GM15510 (cell line): ENCODE data around the gene SLC15A3.

ENCODE experiments used
- POLR2A ChIP-seq: IDR thresholded peaks from 3 replicates; pipeline ENCODE4 v1.6.1; 2011; ENCODE audit warnings: borderline replicate concordance; ENCODE audit not compliant: insufficient read length; ENCODE audit errors: extremely low read depth

The SLC15A3 gene

DNA sequence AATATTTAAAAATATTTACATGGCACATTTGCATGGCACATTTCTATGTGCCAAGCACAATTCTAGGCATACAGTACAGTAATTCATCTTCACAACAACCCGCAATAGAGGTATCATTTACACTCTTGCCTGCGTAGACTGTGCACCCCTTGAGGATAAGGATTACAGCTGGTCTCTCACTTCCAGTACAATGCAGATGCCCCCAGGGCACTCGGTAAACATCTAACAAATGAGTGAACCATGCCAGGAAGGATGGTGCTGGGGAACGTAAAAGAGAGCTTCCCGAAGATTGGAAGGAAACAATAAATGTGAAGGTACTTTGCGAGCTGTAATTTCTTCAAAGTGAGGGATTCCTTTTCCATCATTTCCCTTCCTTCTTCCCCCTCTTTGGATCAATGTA lies 46.9 kb downstream of the SLC15A3 start:
- TF ChIP-seq POLR2A: no peak

DNA sequence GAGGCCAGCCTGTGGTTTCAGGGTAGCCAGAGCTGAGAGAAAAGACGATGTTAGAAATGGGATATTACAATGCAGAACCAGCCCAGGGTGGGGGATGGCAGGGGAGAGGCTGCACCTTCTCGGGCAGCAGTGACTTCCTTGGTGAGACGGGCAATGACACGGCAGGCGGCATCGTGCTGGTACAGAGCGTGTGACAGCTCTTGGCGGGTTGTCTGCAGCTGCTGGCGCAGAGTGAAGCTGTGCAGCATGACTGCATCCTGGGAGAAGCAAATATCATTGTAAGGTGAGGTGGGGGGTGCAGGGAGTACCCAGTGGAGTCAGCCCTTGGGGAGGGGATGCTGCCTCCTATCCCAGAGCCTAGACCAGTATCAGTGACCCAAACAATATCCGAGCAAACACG lies 49.4 kb downstream of the SLC15A3 start:
- TF ChIP-seq POLR2A: no peak

DNA sequence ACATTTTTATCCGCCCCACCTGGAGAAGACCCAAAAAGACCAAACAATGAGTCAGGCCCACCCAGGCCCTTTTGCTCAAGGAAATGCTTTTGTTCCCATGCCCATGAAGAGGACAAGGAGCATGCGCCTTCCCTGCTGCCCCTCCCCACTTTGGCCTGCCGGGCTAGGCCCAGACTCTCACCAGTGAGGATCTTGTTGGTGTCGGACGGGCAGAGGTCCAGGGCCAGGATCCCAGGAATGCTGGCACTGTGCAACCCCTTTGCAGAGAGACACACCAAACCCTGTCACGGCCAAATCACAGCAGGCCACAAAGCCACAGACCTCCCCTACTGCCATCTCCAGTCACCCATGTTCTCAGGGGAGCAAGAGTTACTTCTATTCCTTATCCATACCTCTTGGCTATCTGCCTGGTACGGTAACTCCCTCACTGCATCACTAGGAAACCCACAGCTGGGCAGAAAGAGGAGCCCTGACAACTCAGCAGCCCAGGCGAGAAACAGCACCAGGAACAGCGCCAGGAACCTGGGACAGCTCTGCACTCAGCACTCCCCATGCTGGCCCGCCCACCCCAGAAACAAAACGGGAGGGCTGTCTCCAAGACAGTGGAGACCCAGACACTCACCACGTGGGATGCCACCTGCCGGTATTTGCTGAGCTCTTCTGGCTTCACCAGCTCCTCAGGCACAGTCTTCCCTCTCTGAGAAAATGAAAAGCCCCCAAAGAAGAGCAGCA lies 51.1 kb downstream of the SLC15A3 start:
- no peak for TF ChIP-seq POLR2A

DNA sequence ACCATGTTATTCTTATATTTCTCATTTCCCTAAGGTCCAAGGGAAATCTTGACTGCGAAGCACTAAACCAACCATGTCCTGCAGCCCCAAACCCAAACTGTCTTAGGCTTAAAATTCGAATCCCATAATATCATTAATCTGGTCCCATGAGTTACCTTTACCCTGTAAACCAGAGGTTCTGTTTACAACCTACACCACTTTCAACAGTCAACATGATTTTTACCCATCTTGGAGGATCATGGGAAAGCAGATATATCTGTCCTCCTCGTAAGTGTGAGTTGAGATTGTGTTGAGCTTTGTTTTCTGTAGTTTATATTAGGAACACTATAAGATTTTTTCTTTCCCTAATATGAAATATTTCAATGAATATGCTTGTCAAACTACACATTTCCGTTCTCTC lies 52.0 kb downstream of the SLC15A3 start:
- TF ChIP-seq POLR2A: no peak

DNA sequence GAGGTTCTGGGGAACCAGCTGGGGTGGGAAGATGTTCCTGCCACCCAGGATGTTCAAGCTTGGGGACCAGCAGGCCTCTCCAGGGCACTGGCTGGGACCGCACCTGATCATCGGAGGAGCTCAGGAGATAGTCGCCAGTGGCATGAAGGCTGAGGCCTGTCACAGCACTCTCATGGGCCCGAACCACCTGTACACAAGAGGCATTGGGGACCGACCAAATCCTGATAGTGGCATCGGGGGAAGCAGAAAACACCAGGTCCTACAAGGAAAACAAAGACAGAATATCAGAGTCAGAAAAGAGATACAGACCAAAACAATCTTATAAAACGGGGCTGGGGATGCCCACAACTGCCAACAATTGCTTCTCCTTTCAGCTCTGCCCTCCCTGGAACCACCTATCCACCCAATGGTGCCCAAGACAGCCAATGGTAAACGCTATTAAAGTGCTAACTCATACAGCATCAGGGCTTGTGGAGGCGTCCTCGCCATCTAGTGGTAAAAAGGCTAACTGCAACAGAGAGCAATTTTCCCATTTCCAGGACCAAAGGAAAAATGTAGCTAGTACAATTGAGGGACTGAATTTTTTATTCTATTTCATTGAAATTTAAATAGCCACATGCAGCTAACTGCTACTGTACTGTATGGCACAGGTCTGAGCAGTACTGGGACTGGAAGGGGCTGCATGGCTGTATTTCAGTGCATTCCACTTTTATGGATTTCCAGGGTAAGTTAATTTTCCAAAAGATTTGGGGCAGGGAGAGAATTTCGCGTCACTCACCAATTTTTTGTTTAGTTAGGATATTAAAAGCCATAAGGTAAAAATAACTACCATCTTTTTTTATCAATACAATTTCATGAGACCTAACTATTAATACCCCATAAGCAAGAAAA lies 52.7 kb downstream of the SLC15A3 start:
- TF ChIP-seq POLR2A: no peak

DNA sequence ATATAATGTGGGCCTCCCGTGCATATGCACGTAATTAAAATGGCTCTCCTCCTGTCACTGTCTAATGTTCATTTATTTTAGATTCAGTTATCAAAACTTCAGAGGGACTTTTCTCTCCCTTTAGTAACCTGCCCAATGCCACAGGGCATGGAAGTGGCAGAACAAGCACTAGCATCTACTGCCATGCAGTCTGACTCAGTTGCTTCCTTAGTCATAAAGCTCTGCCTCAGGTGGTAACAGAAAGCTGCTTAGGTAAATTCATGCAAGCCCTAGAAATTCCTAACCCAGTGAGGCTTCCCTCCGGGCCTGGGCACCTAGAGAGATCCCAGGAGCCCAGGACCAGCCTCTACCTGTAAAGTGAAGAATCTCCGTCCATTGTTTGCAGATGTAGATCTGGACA lies 54.5 kb downstream of the SLC15A3 start:
- no peak for TF ChIP-seq POLR2A

DNA sequence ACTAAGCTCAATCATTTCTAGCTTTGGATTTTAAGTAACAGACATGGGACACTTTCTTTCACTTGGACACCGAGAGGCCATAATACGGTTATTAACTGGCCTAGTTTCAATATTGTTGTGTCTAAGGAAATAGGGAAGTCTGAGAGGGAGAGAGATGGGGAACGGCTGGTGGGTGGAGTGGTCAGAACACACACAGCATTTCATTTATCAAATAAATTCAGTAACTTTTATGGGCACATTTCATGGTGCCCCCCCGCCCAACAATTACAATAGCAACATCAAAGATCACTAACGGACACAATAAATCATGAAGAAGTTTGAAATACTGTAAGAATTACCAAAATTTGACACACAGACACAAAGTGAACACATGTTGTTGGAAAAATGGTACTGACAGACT lies 56.3 kb downstream of the SLC15A3 start:
- TF ChIP-seq POLR2A: no peak

DNA sequence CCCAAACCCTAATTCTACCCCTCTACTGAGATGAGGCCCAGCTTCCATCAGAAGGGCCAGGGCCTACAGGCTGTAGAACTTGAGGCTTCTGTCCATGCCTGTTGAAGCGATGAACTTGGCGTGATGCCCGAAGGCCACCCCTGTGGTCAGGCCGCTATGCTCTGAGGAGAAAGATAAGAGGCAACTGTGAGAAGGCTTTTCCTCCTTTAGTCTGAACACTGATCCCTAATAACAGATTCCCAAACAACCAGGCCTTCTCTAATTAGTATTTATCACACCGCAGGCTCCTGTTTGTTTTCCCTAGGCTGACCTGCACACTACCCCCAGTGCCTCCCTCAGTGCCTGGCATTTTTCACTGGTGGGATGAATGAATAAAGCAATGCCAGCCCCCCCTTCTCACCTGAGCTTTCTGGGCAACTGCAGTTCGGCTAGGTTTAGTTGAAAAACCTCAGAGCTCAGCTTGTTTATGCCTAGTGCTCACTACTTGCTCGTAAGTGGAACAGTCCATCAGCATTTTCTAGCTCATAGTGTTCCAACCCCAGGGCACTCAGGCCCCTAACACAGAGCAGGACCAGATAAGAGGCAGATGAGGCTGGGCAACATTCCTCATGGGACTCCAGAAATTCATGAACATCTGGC lies 60.8 kb downstream of the SLC15A3 start:
- TF ChIP-seq POLR2A: no peak

DNA sequence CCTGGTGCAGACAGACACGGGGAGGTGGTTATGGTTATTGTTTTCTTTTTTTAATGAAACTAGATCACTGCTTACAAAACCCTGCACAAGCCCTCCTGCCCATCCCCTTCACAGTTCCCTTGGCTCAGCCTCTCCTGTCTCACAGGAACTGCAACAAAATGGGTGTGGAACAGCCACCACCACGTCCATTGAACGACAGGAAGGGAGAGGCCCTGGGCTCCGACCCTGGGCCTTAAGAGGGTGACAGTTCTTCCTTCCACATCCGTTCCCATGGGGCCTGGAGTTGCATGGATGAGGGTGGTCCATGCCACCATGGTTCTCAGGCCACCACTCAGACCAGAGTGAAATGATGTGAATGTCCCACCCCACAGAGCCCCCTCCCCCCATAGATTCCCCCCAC lies 61.3 kb downstream of the SLC15A3 start:
- TF ChIP-seq POLR2A: no peak

DNA sequence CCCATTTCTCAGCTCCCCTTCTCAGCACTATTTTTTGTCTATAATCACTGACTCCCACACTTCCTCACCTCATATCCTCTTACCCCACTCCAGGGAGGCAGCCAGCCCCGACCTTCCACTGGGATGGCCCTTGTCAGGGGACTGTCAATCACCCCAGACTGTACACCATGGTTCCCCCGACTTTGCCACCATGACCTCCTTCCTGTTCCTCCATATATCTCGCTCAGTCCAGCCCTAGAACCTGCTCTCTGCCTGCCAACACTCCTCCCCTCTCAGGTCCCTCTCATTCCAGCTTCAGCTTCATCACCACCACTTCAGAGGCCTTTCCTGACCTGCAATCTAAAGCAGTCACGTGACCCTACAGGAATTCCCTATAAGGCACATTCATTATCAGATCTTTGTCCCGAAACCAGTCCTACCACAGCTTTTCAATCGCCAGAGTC lies 62.1 kb downstream of the SLC15A3 start:
- no peak for TF ChIP-seq POLR2A

DNA sequence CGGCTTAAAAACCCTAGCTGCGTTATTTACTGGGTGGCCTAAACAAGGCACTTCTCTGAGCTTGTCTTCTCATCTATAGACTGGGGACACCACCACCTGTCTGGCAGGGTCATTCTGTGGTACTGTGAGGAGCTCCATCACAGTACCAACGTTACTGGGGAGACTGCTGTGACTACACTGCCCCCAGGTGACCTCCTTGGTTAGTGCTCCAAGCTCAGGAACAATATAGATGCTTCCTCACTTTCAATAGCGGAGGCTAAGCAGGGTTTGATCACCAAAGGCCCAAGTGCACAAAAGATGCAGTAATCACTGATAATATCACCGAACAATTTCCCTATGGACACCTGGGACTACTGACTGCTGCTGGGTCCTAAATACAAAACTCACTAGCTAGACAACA lies 64.4 kb downstream of the SLC15A3 start:
- TF ChIP-seq POLR2A: no peak
